Uterus (tissue), 2 donors: ENCODE data around the gene TRMT61B.

Experiments used
- POLR2A ChIP-seq, 2 donors: fragments of 450-650 bp; IDR thresholded peaks; one replicate each; pipeline ENCODE4 v1.6.1; 2016; ENCODE audit warnings: antibody characterized with exemption in 2 of 2, mild to moderate bottlenecking in 1 of 2, moderate library complexity in 1 of 2
- TF ChIP-seq, protein P1 (sequence below), 4 experiments: fragments of 200-600 bp in 2 of 4; fragments of 450-650 bp in 2 of 4; sonication (generic) in 2 of 4; IDR thresholded peaks; one replicate each; pipeline ENCODE4 v1.5.1; 2016 to 2019; ENCODE audit warnings: antibody characterized with exemption in 4 of 4, mild to moderate bottlenecking in 2 of 4, moderate library complexity in 1 of 4

- TF ChIP-seq, protein P1, sequence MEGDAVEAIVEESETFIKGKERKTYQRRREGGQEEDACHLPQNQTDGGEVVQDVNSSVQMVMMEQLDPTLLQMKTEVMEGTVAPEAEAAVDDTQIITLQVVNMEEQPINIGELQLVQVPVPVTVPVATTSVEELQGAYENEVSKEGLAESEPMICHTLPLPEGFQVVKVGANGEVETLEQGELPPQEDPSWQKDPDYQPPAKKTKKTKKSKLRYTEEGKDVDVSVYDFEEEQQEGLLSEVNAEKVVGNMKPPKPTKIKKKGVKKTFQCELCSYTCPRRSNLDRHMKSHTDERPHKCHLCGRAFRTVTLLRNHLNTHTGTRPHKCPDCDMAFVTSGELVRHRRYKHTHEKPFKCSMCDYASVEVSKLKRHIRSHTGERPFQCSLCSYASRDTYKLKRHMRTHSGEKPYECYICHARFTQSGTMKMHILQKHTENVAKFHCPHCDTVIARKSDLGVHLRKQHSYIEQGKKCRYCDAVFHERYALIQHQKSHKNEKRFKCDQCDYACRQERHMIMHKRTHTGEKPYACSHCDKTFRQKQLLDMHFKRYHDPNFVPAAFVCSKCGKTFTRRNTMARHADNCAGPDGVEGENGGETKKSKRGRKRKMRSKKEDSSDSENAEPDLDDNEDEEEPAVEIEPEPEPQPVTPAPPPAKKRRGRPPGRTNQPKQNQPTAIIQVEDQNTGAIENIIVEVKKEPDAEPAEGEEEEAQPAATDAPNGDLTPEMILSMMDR (IDR thresholded peaks at IDR 0.05): no peak
- TF ChIP-seq POLR2A (IDR thresholded peaks at IDR 0.05): no peak
Observed at GRCh38 chr2:28896906-28897305, 26.8 kb upstream of the TRMT61B start.
